ENCODE data around the gene LARP4B. TPM values are rescaled to one million over a fixed set of nuclear protein-coding genes. Genes with fewer than 3 reads are reported as not detected.

The LARP4B gene
- polyA plus RNA-seq, 1 donor from 2014 or later, result 14.2 TPM

DNA sequence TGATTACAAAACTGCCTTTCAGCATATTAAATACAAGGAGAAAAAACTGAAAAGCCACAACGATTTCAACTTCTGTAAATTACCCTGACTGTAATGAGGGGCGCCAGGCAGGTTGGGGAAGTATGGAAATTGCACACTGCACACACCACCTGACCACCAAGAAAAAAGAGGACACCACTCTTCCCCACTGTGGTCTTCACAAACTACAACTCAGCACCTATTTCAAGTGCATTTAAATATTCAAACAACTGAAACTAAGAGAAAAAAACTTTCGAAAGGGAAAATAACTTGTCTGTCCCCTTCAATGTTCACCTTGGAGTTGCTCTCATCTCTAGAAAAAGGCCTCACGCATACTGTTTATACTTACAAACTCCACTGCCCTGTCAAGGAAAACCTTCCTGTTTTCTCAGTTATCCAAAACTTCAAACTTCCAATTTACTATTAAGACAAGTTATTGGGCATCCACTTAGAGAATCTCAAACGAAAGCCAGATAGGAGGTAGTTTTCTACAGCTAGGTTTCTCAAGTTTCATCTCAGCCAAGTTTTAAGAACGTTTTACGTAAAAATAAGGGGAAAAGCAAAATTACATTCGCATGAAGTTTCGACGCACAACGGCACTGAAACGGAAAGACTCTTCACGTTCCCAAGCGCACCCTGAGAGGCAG lies 1.4 kb downstream of the LARP4B start:
- Histone ChIP-seq H3K9me3 (ENCODE audit: low read length) (no peaks in the 10 kb centered on the region), H2AFZ (ENCODE audit: low read depth, low read length) (no peak overlapping the region), H3K79me2 (replicated peaks; ENCODE audit: insufficient read depth, low read length) (peaks cover 55% of the 10 kb centered on the region), H3K27ac (ENCODE audit: low read length) (peak overlapping the region; percentile 28), H3K9ac (ENCODE audit: low read length) (peak overlapping the region; percentile 82), H3K27me3 (ENCODE audit: insufficient read depth, low read depth, low read length) (no peaks in the 10 kb centered on the region), H3K36me3 (ENCODE audit: insufficient read depth, low read length) (no peaks in the 10 kb centered on the region), H3F3A (ENCODE audit: insufficient read depth, low read length, poor library complexity, severe bottlenecking) (peaks cover 4% of the 10 kb centered on the region), H3K9me2 (ENCODE audit: insufficient read depth, low read length) (no peaks in the 10 kb centered on the region), H3K4me3 (ENCODE audit: low read length) (peak overlapping the region; percentile 81), H3K4me2 (ENCODE audit: low read length) (peak overlapping the region; percentile 98), H4K20me1 (ENCODE audit: insufficient read depth) (peaks cover 11% of the 10 kb centered on the region)
- no peak for TF ChIP-seq POLR2AphosphoS5 (IDR thresholded peaks at IDR 0.05)
- no peak for TF ChIP-seq EP300 (conservative IDR thresholded peaks at IDR 0.05; ENCODE audit: poor library complexity, severe bottlenecking)
- no peak for TF ChIP-seq EZH2 (IDR thresholded peaks at IDR 0.05; ENCODE audit: borderline replicate concordance, insufficient read depth, low read length, poor library complexity, severe bottlenecking)
- TF ChIP-seq RAD21 (conservative IDR thresholded peaks at IDR 0.05), result no peak

- no peak overlapping the region for H3K27ac ChIP-seq (ENCODE audit: low read length)
- no peaks in the 10 kb centered on the region for H3K9me2 ChIP-seq (ENCODE audit: insufficient read depth, low read length)
- H3K27me3 ChIP-seq (ENCODE audit: insufficient read depth, low read depth, low read length), result no peaks in the 10 kb centered on the region
- TF ChIP-seq SMC3 (conservative IDR thresholded peaks at IDR 0.05; ENCODE audit: poor library complexity) (no peak), TAF1 (IDR thresholded peaks at IDR 0.05; ENCODE audit: low read depth) (no peak), POLR2AphosphoS5 (IDR thresholded peaks at IDR 0.05) (no peak), MXI1 (conservative IDR thresholded peaks at IDR 0.05; ENCODE audit: poor library complexity, severe bottlenecking) (no peak), EP300 (conservative IDR thresholded peaks at IDR 0.05; ENCODE audit: poor library complexity, severe bottlenecking) (no peak), RAD21 (conservative IDR thresholded peaks at IDR 0.05) (no peak), EZH2 (IDR thresholded peaks at IDR 0.05; ENCODE audit: borderline replicate concordance, insufficient read depth, low read length, poor library complexity, severe bottlenecking) (no peak)
- TF ChIP-seq, protein P1, sequence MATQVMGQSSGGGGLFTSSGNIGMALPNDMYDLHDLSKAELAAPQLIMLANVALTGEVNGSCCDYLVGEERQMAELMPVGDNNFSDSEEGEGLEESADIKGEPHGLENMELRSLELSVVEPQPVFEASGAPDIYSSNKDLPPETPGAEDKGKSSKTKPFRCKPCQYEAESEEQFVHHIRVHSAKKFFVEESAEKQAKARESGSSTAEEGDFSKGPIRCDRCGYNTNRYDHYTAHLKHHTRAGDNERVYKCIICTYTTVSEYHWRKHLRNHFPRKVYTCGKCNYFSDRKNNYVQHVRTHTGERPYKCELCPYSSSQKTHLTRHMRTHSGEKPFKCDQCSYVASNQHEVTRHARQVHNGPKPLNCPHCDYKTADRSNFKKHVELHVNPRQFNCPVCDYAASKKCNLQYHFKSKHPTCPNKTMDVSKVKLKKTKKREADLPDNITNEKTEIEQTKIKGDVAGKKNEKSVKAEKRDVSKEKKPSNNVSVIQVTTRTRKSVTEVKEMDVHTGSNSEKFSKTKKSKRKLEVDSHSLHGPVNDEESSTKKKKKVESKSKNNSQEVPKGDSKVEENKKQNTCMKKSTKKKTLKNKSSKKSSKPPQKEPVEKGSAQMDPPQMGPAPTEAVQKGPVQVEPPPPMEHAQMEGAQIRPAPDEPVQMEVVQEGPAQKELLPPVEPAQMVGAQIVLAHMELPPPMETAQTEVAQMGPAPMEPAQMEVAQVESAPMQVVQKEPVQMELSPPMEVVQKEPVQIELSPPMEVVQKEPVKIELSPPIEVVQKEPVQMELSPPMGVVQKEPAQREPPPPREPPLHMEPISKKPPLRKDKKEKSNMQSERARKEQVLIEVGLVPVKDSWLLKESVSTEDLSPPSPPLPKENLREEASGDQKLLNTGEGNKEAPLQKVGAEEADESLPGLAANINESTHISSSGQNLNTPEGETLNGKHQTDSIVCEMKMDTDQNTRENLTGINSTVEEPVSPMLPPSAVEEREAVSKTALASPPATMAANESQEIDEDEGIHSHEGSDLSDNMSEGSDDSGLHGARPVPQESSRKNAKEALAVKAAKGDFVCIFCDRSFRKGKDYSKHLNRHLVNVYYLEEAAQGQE (IDR thresholded peaks at IDR 0.05; ENCODE audit: borderline replicate concordance), result no peak
- TF ChIP-seq, protein P2, sequence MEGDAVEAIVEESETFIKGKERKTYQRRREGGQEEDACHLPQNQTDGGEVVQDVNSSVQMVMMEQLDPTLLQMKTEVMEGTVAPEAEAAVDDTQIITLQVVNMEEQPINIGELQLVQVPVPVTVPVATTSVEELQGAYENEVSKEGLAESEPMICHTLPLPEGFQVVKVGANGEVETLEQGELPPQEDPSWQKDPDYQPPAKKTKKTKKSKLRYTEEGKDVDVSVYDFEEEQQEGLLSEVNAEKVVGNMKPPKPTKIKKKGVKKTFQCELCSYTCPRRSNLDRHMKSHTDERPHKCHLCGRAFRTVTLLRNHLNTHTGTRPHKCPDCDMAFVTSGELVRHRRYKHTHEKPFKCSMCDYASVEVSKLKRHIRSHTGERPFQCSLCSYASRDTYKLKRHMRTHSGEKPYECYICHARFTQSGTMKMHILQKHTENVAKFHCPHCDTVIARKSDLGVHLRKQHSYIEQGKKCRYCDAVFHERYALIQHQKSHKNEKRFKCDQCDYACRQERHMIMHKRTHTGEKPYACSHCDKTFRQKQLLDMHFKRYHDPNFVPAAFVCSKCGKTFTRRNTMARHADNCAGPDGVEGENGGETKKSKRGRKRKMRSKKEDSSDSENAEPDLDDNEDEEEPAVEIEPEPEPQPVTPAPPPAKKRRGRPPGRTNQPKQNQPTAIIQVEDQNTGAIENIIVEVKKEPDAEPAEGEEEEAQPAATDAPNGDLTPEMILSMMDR (IDR thresholded peaks at IDR 0.05; ENCODE audit: poor library complexity, severe bottlenecking), result no peak
- H3F3A ChIP-seq (ENCODE audit: insufficient read depth, low read length, poor library complexity, severe bottlenecking), result peaks cover 4% of the 10 kb centered on the region
- no peak overlapping the region for H2AFZ ChIP-seq (ENCODE audit: low read depth, low read length)
- no peaks in the 10 kb centered on the region for H3K36me3 ChIP-seq (ENCODE audit: insufficient read depth, low read length)
- no peak overlapping the region for H3K4me2 ChIP-seq (ENCODE audit: low read length)
- no peak overlapping the region for H3K4me3 ChIP-seq (ENCODE audit: low read length)
- peaks cover 79% of the 10 kb centered on the region for H3K79me2 ChIP-seq (replicated peaks; ENCODE audit: insufficient read depth, low read length)
- peaks cover 11% of the 10 kb centered on the region for H4K20me1 ChIP-seq (ENCODE audit: insufficient read depth)
- no peaks in the 10 kb centered on the region for H3K9me3 ChIP-seq (ENCODE audit: low read length)
- H3K9ac ChIP-seq (ENCODE audit: low read length), result no peak overlapping the region
Observed at GRCh38 chr10:927131-927530, 4.4 kb downstream of the LARP4B start.
